Retina (tissue), 1 donor: ENCODE data around the gene CD24.

Experiments used
- DNase-seq: peaks from one replicate; pipeline ENCODE4 v3.0.0-alpha.2; 2016

CD24 gene

GRCh38 chr6:106967936-106968555, 6.5 kb downstream of the CD24 start:
- no peak for DNase-seq

- DNase-seq, result no peak
Measured at GRCh38 chr6:106966671-106967640, 7.6 kb downstream of the CD24 start.

- DNase-seq, result no peak
Measured at GRCh38 chr6:106966229-106966628, 8.3 kb downstream of the CD24 start.

- DNase-seq, result no peak
Measured at GRCh38 chr6:106964954-106965353, 9.6 kb downstream of the CD24 start.

- DNase-seq, result no peak
Measured at GRCh38 chr6:106964099-106964498, 10.4 kb downstream of the CD24 start.

GRCh38 chr6:106963544-106963943, 11.0 kb downstream of the CD24 start:
- DNase-seq, result no peak

GRCh38 chr6:106961801-106962200, 12.7 kb downstream of the CD24 start:
- DNase-seq, result no peak

- DNase-seq, result no peak
Measured at GRCh38 chr6:106961136-106961535, 13.4 kb downstream of the CD24 start.

GRCh38 chr6:106959985-106960384, 14.5 kb downstream of the CD24 start:
- DNase-seq, result no peak

GRCh38 chr6:106939848-106940247, 34.7 kb downstream of the CD24 start:
- DNase-seq, result no peak

GRCh38 chr6:106939208-106939607, 35.3 kb downstream of the CD24 start:
- DNase-seq, result no peak

- DNase-seq, result peak; percentile 24
Measured at GRCh38 chr6:106927531-106928398, 46.8 kb downstream of the CD24 start.

GRCh38 chr6:106925948-106926347, 48.6 kb downstream of the CD24 start:
- no peak for DNase-seq

- no peak for DNase-seq
Measured at GRCh38 chr6:106924694-106925523, 49.6 kb downstream of the CD24 start.

- no peak for DNase-seq
Measured at GRCh38 chr6:106922626-106923025, 51.9 kb downstream of the CD24 start.
